DMS 273 treated with DMSO at 0.1 percent for 48 hours (cell line): ENCODE data around the gene MUC5AC.
"Not testable (repeated sequence)": the region's sequence is repeated elsewhere in the genome, so short reads cannot be mapped to it uniquely, and the experiment has no call there.

ENCODE experiments used
- DNase-seq: peaks from one replicate; lab custom pipeline; 2025; lab: John Stamatoyannopoulos, UW

Gene MUC5AC

GRCh38 chr11:1157645-1158591, at the start of gene MUC5AC:
MUC5AC (plus strand) TSS chr11:1157953; CDS start chr11:1158000, 47 bp downstream.
- no peak for DNase-seq

GRCh38 chr11:1108246-1108900, 49.4 kb upstream of the MUC5AC start:
- DNase-seq: no peak

- no peak for DNase-seq
These were observed 48.4 kb upstream of the MUC5AC start for GRCh38 chr11:1109101-1109917.

- no peak for DNase-seq
These were observed 47.6 kb upstream of the MUC5AC start for GRCh38 chr11:1109918-1110705.

- no peak for DNase-seq
These were observed 46.1 kb upstream of the MUC5AC start for GRCh38 chr11:1111545-1112212.

GRCh38 chr11:1112351-1113191, 45.2 kb upstream of the MUC5AC start:
- no peak for DNase-seq

- no peak for DNase-seq
These were observed 44.1 kb upstream of the MUC5AC start for GRCh38 chr11:1113405-1114201.

GRCh38 chr11:1115292-1115691, 42.5 kb upstream of the MUC5AC start:
- DNase-seq: not testable (repeated sequence)

- no peak for DNase-seq
These were observed 41.6 kb upstream of the MUC5AC start for GRCh38 chr11:1116104-1116503.

GRCh38 chr11:1116666-1117390, 40.9 kb upstream of the MUC5AC start:
- DNase-seq: no peak

GRCh38 chr11:1117992-1118391, 39.8 kb upstream of the MUC5AC start:
- DNase-seq: no peak

- DNase-seq: no peak
These were observed 38.8 kb upstream of the MUC5AC start for GRCh38 chr11:1118755-1119603.

GRCh38 chr11:1119604-1120146, 38.1 kb upstream of the MUC5AC start:
- DNase-seq: no peak

GRCh38 chr11:1120532-1121330, 37.0 kb upstream of the MUC5AC start:
- no peak for DNase-seq

- no peak for DNase-seq
These were observed 36.4 kb upstream of the MUC5AC start for GRCh38 chr11:1121331-1121812.
